GM18868 (cell line): ENCODE results near the gene RTBDN.
A peak's percentile ranks its signal among the peaks of the same experiment; 100 is the strongest.
"Not testable (repeated sequence)": the region's sequence is repeated elsewhere in the genome, so short reads cannot be mapped to it uniquely, and the experiment has no call there.

Experiments
- ATAC-seq: cut with Tn5 transposase; IDR thresholded peaks from one replicate; pipeline ENCODE4 v1.9.1; 2021; ENCODE audit warnings: mild to moderate bottlenecking, moderate library complexity; ENCODE audit not compliant: unreplicated experiment

Gene RTBDN

DNA sequence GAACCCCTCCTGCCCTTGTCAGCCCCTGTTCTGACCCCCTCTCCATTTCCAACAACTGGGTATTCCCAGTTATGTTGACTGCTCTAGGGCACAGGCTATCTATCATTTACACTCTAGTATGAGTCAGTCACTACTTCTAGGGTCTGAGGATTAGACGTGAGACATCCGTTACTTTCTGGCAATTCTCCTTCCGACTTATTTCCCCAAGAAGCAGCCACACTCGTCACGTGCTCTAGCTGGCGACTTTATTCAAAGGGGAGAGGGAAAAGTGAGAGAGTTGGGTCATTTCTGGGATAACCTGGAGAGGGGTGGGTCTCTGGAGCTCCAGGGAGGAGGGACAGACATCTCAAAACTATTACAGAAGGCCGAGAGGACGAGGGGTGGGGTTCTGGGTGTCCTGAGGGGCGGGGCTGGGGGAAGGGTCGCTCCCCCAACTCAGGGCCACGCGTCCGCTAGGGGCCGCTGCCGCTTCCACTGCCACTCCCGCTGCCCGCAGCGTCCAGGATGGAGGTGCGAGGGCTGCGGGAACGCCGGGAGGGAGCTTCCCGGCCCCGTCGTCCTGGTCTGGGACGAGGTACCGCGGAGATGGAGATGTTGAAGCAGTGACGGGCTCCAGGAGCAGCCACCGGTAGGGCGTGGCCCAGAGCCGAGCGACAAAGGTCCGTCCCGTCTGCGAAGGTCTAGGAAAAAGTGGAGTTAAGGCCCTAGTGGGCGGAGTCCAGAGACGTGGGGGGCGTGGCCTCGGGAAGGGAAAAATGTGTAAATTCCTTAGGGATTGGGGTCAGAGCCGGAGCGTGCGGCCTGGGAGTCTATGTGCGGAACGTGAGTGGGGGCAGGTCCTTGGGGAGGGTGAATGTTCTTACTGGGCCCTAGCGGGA is 8.9 kb downstream of the RTBDN start:
- ATAC-seq: no peak

DNA sequence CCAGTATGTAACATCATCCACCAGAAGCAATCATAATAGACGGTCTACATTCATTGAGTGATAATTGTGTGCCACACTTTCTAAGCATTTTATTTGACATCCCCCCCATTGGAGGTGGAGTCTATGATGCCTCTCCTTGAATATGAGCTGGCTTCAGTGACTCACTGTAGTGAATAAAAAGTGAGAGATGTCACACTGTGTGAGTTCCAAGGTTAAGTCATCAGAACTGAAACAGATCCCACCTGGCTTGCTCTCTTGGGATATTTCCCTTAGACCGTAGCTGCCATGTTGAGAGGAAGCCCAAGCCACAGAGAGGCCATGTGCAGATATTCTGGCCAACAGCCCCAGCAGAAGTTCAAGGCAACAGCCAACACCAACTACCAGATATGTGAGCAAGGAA is 12.6 kb downstream of the RTBDN start:
- no peak for ATAC-seq

DNA sequence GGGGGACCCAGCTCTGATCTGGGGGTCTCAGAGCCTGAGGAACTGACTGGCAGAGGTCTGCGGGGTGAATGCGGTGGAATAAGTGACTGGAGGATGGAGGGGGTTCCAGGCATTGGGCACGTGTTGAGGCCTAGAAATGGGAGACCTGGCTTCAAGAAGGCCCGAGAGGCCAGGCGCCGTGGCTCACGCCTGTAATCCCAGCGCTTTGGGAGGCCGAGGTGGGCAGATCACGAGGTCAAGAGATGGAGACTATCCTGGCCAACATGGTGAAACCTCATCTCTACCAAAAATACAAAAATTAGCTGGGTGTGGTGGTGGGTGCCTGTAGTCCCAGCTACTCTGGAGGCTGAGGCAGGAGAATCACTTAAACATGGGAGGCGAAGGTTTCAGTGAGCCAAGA is 16.6 kb downstream of the RTBDN start:
- ATAC-seq: not testable (repeated sequence)

DNA sequence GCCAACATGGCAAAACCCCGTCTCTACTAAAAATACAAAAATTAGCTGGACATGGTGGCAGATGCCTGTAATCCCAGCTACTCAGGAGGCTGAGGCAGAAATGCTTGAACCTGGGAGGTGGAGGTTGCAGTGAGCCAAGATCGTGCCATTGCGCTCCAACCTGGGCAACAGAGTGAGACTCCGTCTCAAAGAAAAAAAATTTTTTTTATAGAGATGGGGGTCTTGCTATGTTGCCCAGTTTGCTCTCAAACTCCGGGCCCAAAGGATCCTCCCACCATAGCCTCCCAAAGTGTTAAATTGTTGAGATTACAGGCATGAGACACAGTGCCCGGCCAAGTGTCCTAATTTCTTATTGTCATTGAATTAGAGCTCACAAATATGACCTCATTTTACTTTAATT is 17.2 kb downstream of the RTBDN start:
- not testable (repeated sequence) for ATAC-seq

DNA sequence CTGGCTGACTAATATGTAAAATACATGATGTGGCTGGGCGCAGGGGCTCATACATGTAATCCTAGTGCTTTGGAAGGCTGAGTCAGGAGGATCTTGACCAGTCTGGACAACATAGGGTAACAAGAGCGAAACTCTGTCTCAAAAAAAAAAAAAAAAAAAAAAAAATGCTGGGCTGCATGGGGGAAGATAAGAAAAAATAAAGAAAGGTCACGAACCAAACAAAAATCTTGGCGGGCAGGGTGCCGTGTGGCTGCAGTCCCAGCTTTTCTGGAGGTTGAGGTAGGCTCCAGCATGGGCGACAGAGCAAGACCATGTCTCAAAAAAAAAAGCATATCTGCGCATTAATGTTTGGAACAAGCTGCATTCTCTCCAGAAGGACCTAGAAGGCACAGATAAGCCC is 19.3 kb downstream of the RTBDN start:
- no peak for ATAC-seq

DNA sequence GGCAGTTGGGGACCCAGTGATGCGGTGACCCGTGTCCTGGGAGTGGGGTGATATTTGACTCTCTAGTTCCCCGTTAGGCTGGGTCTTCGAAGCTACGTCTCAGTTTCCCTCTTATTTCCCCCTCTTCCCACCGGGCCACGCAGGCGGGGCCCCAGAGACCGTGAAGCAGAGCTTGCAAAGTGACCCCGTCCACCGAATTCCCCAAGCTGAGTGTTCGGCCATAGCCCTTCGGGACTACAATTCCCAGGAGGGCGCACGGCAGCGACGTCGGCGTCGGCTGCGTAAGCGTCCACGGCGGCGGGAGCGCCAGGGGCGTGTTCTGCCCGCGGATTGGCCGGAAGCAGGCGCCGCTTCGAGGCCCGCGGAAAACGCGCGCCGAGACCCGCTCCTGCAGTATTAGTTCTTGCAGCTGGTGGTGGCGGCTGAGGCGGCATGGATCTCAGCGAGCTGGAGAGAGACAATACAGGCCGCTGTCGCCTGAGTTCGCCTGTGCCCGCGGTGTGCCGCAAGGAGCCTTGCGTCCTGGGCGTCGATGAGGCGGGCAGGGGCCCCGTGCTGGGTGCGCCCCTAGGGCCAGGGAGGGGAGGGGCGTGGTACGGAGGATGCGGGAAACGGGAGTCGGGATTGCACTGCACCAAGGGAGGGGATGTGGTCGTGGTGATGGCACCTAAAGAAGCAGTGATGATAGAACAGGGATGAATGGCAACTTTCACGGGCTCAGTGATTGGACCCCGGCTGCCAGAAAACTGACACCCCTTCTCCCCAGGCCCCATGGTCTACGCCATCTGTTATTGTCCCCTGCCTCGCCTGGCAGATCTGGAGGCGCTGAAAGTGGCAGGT is 27.9 kb downstream of the RTBDN start, which contains the start of gene RNASEH2A:
Gene RNASEH2A, plus strand, starts transcription at position 343 of the 840 bp plus-strand sequence. Its CDS starts 90 bp downstream, at position 433.
- ATAC-seq: peak; percentile 70

DNA sequence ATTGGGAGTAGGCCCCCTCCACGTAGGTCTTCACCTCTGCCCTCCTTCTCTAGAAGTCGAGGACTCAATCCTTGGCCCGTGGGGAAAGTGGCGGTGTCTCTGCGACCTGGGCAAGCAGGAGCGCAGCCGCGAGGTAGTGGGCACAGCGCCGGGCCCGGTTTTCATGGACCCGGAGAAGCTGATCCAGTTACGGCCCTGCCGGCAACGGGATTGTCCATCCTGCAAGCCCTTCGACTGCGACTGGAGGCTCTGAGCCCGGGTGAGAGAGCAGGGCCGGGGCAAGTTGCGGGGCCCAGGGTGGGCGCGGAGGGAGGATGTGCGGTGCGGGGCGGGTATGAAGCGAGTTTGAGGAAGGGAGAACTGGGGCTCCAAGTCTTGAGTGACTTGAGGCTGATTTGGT is 30.3 kb downstream of the RTBDN start:
- no peak for ATAC-seq

DNA sequence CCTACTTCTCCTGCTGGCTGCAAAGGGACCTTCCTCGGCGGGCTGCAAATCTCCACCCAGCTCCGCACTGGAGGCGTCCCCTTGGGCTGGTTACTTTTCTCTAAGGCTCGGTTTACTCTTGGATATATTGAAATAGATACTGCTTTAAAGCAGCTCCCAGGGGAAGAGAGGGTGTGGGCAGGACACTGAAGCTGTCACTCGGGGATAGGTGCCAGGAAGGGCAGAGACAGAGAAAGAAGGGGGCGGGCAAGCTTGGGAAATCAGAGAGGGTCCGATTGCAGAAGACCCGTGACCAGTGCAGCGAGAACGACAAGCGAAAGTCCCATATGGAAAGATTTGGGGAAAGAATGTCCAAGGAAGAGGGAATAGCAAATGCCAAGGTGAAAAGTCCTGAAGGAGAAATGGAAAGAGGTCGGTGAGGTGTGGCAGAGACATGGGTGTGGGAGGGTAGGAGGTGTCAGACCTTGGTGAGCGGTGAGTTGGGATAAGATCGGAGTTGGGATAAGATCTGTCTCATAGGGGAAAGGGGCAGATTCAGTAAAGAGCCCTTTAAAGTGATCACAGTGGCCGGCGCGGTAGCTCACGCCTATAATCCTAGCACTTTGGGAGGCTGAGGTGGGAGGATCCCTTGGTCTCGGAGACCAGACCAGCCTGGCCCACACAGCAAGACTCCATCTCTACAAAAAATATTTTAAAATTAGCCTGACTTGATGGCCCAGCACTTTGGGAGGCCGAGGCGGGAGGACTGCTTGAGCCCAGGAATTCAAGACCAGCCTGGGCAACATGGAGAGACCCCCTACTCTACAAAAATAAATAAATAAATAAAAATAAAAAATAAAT is 31.9 kb downstream of the RTBDN start:
- ATAC-seq: no peak

DNA sequence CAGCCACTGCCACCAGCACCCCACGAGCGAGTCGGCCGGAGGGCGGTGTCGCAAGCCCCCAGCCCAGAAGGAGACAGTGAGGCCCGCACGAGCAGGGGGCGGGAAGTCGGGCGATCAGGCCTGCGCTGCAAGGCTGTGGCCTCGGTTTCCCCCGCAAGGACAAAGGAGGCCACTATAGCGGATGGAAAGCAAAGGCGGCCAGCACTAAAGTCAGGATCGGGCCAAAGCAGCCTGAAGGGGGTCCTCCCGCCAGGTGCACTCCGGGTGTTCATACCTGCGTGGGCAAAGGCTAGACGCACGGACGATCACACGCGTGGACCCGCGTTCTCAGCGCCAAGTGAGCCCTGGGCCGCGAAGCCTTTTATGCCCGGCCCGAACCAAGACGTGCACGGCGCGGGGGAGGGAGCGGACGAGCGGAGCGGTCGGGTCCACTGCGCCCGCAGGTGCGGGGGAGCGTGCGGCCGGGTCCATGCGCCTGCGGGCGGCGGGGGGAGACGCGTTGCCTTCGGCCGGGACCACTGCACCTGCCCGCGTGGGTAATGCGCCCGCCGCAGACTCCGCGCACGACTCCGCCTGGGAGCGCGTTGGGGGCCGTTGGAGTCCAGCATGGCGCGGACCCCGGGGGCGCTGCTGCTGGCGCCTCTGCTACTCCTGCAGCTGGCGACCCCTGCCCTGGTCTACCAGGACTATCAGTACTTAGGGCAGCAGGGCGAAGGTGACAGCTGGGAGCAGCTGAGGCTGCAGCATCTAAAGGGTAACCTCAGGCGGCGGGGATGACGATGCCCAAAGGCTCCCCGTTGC is 32.7 kb downstream of the RTBDN start, which contains the start of the genes PRDX2 and THSD8:
Gene PRDX2, minus strand, starts transcription at position 335 of the 801 bp plus-strand sequence. CDS start 539 bp downstream, outside the sequence.
Gene THSD8, plus strand, starts transcription at position 604 of the 801 bp plus-strand sequence. Its CDS starts 3 bp downstream, at position 607.
- no peak for ATAC-seq

DNA sequence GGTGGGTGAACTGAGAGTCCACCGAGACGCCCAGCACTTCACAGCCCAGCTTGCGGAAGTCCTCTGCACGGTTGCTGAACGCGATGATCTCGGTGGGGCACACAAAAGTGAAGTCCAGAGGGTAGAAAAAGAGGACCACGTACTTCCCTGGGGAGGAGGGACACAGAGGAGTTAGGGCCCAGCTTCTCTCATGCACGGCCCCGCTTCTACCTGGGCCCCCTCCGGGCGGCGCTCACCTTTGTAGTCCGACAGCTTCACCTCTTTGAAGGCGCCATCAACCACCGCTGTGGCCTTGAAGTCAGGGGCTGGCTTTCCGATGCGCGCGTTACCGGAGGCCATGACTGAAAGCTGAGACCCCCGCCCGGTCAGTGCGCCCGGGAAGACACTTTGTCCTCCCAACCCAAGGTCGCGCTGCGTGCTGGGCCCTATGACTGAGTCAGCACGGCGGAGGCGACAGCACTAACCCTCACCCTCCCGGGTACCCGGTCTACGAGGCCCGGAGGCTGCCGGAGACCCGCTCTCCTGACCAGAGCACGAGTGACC is 33.4 kb downstream of the RTBDN start:
- ATAC-seq: no peak

DNA sequence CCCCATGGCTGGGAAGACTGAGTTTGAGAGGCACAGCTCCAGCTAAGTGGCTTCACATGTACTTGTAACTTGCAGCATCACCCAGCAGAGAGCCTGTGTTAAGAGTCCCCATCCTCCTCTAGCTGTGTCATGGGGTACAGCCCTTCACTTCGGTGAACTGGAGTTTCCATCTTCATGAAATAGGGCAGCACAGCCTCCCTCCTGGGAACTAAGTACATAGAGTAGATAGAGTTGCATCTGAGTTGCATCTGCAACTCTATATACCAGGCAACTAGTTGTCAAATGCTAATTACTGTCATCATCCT is 34.0 kb downstream of the RTBDN start:
- ATAC-seq: no peak

DNA sequence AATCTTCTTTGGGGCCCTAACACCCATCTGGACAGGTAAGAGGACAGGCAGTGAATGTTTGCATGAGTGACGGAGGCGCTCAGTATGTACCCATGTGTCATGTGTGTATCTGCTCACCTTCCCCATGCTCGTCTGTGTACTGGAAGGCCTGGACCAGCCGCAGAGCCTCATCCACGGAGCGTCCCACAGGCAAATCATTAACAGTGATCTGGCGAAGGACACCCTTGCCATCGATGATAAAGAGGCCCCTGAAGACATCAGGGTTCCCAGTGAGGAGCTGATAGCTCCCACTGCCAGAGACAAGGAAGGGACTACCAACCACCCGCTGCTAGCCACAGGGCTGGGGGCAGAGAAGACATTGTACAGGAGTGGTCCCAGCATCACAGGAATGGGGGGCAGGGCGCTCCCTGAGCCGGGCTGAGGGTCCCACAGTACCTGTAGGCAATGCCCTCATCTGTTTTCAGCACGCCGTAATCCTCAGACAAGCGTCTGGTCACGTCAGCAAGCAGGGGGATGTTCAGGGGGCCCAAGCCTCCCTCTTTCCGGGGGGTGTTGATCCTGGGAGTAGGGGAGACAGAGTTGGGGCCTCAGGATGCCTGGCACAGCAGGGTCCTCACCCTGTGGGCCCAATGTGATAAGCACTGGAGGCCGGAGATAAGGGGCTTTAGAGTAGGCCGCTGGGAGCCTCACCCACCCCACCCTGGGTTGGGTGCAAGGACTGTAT is 34.5 kb downstream of the RTBDN start:
- ATAC-seq: no peak

DNA sequence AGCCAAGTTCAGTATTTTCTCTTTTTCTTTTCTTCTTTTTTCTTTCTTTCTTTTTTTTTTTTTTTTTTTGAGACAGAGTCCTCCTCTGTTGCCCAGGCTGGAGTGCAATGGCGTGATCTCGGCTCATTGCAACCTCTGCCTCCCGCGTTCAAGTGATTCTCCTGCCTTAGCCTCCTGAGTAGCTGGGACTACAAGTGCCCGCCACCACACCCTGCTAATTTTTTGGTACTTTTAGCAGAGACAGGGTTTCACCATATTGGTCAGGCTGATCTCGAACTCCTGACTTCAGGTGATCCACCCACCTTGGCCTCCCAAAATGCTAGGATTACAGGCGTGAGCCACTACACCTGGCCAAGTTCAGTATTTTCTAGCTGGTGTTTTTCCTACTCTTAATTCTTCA is 36.8 kb downstream of the RTBDN start:
- ATAC-seq: not testable (repeated sequence)

DNA sequence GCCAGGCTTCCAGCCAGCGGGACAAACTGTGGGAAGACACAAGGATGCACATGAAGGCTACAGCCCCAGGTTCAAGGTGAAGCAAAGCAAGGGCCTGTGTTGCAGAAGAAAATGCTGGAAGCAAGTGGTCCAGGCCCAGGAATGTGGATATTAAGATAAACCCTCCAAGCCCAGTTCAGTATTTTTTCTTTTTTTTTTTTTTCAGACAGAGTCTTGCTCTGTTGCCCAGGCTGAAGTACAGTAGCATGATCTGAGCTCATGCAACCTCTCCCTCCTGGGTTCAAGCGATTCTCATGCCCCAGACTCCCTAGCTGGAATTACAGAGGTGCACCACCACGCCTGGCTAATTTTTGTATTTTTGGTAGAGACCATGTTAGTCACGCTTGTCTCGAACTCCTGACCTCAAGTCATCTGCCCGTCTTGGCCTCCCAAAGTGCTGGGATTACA is 37.2 kb downstream of the RTBDN start:
- no peak for ATAC-seq

DNA sequence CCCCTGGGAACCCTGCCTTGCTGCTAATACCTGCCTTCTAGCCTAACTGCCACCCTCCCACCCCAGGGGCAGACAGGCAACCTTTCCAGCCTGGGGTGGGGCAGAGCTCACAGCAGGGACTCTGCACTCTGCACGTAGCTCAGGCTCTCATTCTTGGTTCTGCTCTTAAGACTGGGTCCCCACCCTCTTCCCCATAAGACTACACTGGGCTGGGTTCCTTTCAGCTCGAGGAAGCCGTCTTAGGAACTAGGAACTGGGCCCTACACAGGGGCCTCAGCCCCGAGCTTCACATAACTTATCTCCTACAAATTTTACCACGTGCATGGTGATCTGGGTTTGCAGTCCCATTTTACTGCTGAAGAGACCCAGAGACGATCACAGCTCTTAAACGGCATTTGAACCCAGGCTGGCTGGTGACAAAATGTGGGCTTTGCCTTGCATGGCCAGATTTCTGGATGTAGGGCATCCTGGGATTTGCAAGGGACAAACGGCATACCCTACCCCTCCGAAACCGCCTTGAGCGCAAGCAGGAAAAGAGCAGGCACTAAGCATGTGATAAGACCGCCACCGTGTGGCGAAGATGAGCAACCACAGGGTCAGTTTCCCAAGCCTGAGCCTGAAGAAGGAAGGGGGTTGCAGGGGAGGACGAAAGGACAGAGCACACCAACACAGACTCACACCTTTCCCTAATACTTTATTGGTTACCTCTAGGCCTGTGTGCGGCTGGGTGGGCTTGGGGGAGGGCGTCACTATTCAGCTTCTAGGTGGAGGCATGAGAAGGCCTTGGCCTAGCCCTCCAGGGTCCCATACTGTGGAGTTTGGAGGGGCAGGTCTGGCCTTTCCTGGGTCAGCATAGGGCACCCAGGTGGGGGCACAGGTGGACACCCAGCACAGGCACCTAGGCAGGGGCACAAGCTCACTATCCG is 38.0 kb downstream of the RTBDN start:
- no peak for ATAC-seq

DNA sequence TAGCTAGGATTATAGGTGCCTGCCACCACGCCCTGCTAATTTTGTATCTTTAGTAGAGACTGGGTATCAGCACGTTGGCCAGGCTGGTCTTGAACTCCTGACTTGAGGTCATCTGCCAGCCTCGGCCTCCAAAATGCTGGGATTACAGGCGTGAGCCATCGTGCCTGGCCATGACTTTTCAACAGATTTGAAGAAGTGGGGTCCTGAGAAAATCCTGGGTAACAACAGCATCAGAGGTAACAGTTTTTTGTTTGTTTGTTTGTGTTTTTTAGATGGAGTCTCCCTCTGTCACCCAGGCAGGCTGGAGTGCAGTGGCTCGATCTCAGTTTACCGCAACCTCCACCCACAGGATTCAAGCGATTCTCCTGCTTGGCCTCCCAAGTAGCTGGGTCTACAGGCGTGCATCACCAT is 39.4 kb downstream of the RTBDN start:
- ATAC-seq: no peak

DNA sequence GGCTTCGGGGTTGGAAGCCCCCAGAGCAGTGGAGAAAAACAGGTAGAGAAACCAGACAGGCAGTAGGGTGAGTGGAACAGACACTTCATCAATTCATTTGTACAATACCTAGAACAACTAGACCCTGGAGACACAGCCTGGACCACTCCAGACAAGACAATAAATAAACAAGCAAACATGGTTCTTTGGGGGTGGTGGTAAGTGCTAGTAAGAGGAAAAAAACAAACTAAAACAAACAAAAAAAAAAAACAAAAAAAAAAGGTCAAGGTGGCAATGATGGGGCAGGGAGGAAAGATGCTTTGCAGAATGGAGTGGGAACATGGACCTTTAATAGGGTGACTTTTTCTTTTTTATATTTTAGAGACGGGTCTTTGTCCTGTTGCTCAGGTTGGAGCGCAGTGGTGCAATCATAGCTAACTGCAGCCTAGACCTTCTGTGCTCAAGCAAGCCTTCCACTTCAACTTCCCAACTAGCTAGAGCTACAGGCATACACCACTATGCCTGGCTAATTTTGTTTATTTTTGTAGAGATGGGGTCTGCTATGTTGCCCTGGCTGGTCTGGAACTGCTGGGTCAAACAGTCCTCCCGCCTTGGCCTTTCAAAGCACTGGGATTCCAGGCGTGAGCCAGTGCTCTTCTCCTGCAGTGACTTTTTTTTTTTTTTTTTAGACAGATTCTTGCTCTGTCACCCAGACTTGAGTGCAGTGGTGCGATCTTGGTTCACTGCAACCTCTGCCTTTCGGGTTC is 40.0 kb downstream of the RTBDN start:
- ATAC-seq: no peak
